ENCODE data around the gene GALNT10.

DNA sequence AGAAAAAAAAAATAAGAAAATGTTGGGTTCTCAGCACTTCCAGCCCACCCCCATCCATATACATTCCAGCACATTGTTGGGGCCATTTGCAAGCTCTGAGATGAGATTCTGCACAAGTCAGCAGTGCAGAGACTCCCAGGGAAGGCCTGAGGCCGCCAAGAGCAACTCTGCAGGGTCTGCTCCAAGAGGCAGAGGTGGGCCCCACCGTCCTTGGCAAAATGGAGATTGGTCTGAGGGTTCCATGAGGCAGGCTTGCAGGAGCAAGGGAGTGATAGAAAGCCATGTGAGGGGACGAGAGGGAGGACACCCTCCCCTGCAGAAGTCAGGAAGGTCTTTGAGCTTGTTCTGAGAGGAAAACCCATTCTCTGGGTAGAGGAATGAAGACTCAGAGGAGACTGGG lies 203.3 kb downstream of the GALNT10 start:
- TF ChIP-seq EZH2 (IDR thresholded peaks at IDR 0.05; ENCODE audit: low read length, missing control alignments) (no peak), CTCF (conservative IDR thresholded peaks at IDR 0.05 in 1 of 2, IDR thresholded peaks at IDR 0.05 in 1 of 2; ENCODE audit: low read depth in 1 of 2, low read length in 2 of 2) (no peak)

Data from fibroblast of lung (primary cell).